ENCODE measurements around the gene ZNF518B. TPM values are rescaled to one million over a fixed set of nuclear protein-coding genes. Genes with fewer than 3 reads are reported as not detected.

ZNF518B gene
- total and polyA plus RNA-seq, 2 donors (not counting 1 experiment from before 2014, with no cell fraction given), result 12.4 to 20.0 TPM

GRCh38 chr4:10491401-10491800, 34.2 kb upstream of the ZNF518B start:
- Histone ChIP-seq H2AFZ (ENCODE audit: low read length) (no peak overlapping the region), H3K4me1 (ENCODE audit: control insufficient read depth, extremely low read depth, insufficient read depth, low read length) (no peaks in the 10 kb centered on the region), H3K4me3 (replicated peaks in 1 of 4; ENCODE audit: control extremely low read depth in 1 of 4, insufficient read depth in 1 of 4, low read depth in 3 of 4, low read length in 4 of 4) (no peak overlapping the region), H3K27ac (ENCODE audit: insufficient read depth, low read length) (no peak overlapping the region), H3K4me2 (ENCODE audit: extremely low read depth, insufficient read depth, low read length) (no peak overlapping the region), H3K27me3 (ENCODE audit: control insufficient read depth, insufficient read depth, low read length) (no peaks in the 10 kb centered on the region), H3K79me2 (ENCODE audit: control insufficient read depth, insufficient read depth, low read length) (no peaks in the 10 kb centered on the region), H3K36me3 (ENCODE audit: control insufficient read depth, insufficient read depth, low read length) (no peaks in the 10 kb centered on the region), H3K9ac (ENCODE audit: insufficient read depth, low read length) (no peak overlapping the region), H3K9me3 (ENCODE audit: control insufficient read depth, insufficient read depth, low read depth, low read length) (no peaks in the 10 kb centered on the region), H4K20me1 (ENCODE audit: control insufficient read depth, extremely low read depth, insufficient read depth, low read length) (no peaks in the 10 kb centered on the region)
- no peak for DNase-seq (ENCODE audit: low read depth in 2 of 2)
- TF ChIP-seq CTCF (conservative IDR thresholded peaks at IDR 0.05 in 1 of 2, IDR thresholded peaks at IDR 0.05 in 1 of 2; ENCODE audit: low read depth in 1 of 2, low read length in 2 of 2), result no peak
- TF ChIP-seq EZH2 (IDR thresholded peaks at IDR 0.05; ENCODE audit: low read length, missing control alignments), result no peak

GRCh38 chr4:10490996-10491395, 33.8 kb upstream of the ZNF518B start:
- Histone ChIP-seq H3K4me3 (replicated peaks in 1 of 4; ENCODE audit: control extremely low read depth in 1 of 4, insufficient read depth in 1 of 4, low read depth in 3 of 4, low read length in 4 of 4) (no peak overlapping the region), H3K4me1 (ENCODE audit: control insufficient read depth, extremely low read depth, insufficient read depth, low read length) (no peaks in the 10 kb centered on the region), H3K36me3 (ENCODE audit: control insufficient read depth, insufficient read depth, low read length) (no peaks in the 10 kb centered on the region)

GRCh38 chr4:10482913-10483312, 25.7 kb upstream of the ZNF518B start:
- no peak overlapping the region for H3K27ac ChIP-seq (ENCODE audit: insufficient read depth, low read length)
- no peaks in the 10 kb centered on the region for H4K20me1 ChIP-seq (ENCODE audit: control insufficient read depth, extremely low read depth, insufficient read depth, low read length)
- H2AFZ ChIP-seq (ENCODE audit: low read length), result no peak overlapping the region
- no peaks in the 10 kb centered on the region for H3K9me3 ChIP-seq (ENCODE audit: control insufficient read depth, insufficient read depth, low read depth, low read length)
- H3K4me3 ChIP-seq (replicated peaks in 1 of 4; ENCODE audit: control extremely low read depth in 1 of 4, insufficient read depth in 1 of 4, low read depth in 3 of 4, low read length in 4 of 4), result no peak overlapping the region
- H3K79me2 ChIP-seq (ENCODE audit: control insufficient read depth, insufficient read depth, low read length), result no peaks in the 10 kb centered on the region
- H3K4me2 ChIP-seq (ENCODE audit: extremely low read depth, insufficient read depth, low read length), result no peak overlapping the region
- no peaks in the 10 kb centered on the region for H3K4me1 ChIP-seq (ENCODE audit: control insufficient read depth, extremely low read depth, insufficient read depth, low read length)
- H3K9ac ChIP-seq (ENCODE audit: insufficient read depth, low read length), result no peak overlapping the region
- no peak for TF ChIP-seq EZH2 (IDR thresholded peaks at IDR 0.05; ENCODE audit: low read length, missing control alignments)
- TF ChIP-seq CTCF (conservative IDR thresholded peaks at IDR 0.05 in 1 of 2, IDR thresholded peaks at IDR 0.05 in 1 of 2; ENCODE audit: low read depth in 1 of 2, low read length in 2 of 2), result no peak
- no peaks in the 10 kb centered on the region for H3K27me3 ChIP-seq (ENCODE audit: control insufficient read depth, insufficient read depth, low read length)
- DNase-seq (ENCODE audit: low read depth in 2 of 2), result no peak
- no peaks in the 10 kb centered on the region for H3K36me3 ChIP-seq (ENCODE audit: control insufficient read depth, insufficient read depth, low read length)

More at GRCh38 chr4:10490996-10491395, 33.8 kb upstream of the ZNF518B start:
- Histone ChIP-seq H3K9me3 (ENCODE audit: control insufficient read depth, insufficient read depth, low read depth, low read length) (no peaks in the 10 kb centered on the region), H3K9ac (ENCODE audit: insufficient read depth, low read length) (no peak overlapping the region), H2AFZ (ENCODE audit: low read length) (no peak overlapping the region), H3K4me2 (ENCODE audit: extremely low read depth, insufficient read depth, low read length) (no peak overlapping the region), H4K20me1 (ENCODE audit: control insufficient read depth, extremely low read depth, insufficient read depth, low read length) (no peaks in the 10 kb centered on the region), H3K27ac (ENCODE audit: insufficient read depth, low read length) (no peak overlapping the region), H3K79me2 (ENCODE audit: control insufficient read depth, insufficient read depth, low read length) (no peaks in the 10 kb centered on the region), H3K27me3 (ENCODE audit: control insufficient read depth, insufficient read depth, low read length) (no peaks in the 10 kb centered on the region)
- DNase-seq (ENCODE audit: low read depth in 2 of 2), result no peak
- TF ChIP-seq EZH2 (IDR thresholded peaks at IDR 0.05; ENCODE audit: low read length, missing control alignments), result no peak
- no peak for TF ChIP-seq CTCF (conservative IDR thresholded peaks at IDR 0.05 in 1 of 2, IDR thresholded peaks at IDR 0.05 in 1 of 2; ENCODE audit: low read depth in 1 of 2, low read length in 2 of 2)

Data from fibroblast of lung (primary cell).